PC-3 (cell line): Measurements from ENCODE around the gene COX6A2.

Experiments
- EZH2 ChIP-seq: fragments of 300-600 bp; sonication (generic); IDR thresholded peaks from one replicate; pipeline ENCODE4 v1.6.1; 2017; ENCODE audit warnings: antibody characterized with exemption, mild to moderate bottlenecking, low read length; ENCODE audit not compliant: unreplicated experiment
- EZH2phosphoT487 ChIP-seq: fragments of 300-600 bp; sonication (generic); IDR thresholded peaks from 2 replicates; pipeline ENCODE4 v1.6.1; 2018; ENCODE audit warnings: mild to moderate bottlenecking, antibody characterized with exemption, low read length, borderline replicate concordance
- TF ChIP-seq, protein P1 (sequence below): fragments of 300-600 bp; sonication (generic); conservative IDR thresholded peaks from 2 replicates; pipeline ENCODE4 v1.5.1; 2017; ENCODE audit warnings: antibody characterized with exemption, low read depth, mild to moderate bottlenecking, low read length

DNA sequence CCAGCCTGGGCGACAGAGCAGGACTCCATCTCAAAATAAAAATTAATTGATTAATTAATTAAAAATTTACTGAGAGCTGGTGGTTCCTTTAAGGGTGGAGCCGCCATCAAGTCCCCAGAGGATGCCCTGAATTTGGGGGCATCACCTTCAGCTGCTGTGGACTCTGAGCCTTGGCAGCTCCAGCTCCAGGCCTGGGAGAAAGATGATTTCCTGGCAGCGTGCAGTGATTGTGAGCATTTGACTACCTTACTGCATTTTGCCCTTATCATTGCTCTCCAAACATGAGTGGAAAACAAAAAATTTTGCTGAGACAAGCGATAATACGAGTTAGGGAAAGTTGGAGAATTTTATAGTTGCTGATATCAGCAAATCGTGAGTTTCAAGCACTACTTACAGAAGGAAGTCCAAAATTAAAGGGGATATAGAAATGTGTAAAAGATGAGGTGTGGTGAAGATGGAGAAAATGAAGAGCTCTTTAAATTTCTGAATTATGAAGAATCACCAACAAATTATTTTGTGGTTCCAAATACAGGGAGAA lies 37.6 kb downstream of the COX6A2 start:
- TF ChIP-seq EZH2, result no peak
- TF ChIP-seq, protein P1, sequence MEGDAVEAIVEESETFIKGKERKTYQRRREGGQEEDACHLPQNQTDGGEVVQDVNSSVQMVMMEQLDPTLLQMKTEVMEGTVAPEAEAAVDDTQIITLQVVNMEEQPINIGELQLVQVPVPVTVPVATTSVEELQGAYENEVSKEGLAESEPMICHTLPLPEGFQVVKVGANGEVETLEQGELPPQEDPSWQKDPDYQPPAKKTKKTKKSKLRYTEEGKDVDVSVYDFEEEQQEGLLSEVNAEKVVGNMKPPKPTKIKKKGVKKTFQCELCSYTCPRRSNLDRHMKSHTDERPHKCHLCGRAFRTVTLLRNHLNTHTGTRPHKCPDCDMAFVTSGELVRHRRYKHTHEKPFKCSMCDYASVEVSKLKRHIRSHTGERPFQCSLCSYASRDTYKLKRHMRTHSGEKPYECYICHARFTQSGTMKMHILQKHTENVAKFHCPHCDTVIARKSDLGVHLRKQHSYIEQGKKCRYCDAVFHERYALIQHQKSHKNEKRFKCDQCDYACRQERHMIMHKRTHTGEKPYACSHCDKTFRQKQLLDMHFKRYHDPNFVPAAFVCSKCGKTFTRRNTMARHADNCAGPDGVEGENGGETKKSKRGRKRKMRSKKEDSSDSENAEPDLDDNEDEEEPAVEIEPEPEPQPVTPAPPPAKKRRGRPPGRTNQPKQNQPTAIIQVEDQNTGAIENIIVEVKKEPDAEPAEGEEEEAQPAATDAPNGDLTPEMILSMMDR, result no peak
- no peak for TF ChIP-seq EZH2phosphoT487
